ENCODE results near the gene HOXD8.

HOXD8 gene

DNA sequence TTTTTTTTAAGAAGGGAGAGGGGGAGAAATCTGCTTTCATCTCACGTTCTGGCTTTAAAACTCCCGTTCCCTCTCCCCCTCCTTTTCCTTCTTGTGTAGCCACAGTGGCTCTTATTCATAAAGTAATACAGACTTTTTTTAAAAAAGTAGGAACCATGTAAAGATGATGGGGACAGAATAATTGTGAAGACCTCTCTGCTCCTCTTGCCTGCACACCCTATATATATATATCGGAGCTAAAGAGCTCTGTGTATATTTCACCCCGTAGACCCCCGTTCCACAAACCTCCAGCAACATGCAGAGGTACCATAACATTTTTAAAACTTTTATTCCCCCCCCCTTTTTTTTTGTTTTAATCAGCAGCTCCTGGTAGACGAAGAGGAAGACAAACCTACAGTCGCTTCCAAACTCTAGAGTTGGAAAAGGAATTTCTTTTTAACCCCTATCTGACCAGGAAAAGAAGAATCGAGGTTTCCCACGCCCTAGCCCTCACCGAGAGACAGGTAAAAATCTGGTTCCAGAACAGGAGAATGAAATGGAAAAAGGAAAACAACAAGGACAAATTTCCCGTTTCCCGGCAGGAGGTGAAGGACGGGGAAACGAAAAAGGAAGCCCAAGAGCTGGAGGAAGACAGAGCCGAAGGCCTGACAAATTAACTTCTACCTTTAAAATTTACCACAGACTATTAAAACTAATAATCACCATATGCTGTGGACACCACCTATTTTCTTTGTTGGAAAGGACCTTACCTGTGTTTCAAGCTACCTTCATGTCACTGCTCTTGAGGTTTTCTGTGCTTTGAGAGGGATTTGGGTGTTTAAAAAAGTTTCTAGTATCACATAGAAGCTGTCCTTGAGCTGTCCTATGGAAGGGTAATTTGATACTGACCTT, 1.7 kb downstream of the HOXD8 start:
- DNase-seq: no peak

DNA sequence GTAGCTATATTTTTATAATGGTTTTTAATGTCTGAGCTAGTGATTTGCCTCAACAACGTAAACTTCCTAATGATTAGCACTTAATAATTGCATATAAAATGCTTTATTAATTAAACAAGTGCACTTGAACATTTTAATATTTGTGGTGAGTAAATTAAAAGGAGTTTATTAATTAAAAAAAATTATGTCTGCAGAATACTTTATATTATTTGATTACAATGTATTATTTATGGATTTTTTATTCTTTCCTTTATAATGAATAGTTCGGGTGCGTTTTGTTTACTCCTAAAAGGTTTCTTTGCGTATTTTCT, 2.3 kb downstream of the HOXD8 start:
- no peak for DNase-seq

DNA sequence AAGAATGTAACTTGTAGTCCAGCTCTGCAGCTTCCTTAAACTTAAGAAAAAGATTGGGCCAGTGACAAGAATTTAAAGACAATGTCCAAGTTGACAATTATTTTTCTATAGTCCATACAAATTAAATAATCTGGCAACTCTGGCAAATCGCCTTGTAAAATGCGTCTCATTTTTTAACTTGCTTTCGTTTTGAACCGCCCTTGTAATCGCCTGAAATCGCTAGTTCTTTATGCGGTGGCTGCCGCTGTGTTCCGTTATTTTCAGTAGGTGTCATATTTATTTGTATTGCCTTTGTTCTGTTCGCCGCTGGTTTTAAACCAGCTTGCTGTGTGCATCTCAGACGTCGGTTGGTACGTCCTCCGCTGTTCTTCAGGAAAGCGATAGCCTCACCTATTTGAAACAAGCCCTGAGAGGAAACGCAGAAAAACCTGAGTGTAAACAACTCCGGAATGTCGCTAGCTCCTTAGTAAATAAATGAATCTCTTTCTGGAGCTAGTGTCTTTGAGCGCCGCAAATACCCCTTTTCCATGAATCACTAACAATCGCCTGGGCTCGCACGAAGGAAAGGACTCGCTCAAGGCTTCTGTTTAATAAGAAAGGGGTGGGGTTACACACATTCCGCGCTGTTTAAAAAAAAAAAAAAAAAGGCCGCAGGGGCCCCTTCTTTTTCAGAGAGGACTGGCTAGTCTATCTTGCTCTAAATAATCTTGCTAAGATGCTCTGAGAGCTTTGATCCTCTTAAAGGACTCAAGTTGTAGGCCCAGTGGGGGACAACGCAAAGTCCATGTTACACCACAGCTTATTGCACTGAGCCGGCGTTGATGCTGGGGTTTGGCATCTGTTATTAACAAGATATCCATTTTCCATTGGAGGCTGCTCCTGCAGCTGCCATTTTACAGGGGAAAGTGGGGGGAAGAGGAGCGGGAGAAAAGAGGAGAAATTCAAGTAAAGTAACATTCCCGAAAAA, 3.0 kb downstream of the HOXD8 start:
- no peak for DNase-seq

DNA sequence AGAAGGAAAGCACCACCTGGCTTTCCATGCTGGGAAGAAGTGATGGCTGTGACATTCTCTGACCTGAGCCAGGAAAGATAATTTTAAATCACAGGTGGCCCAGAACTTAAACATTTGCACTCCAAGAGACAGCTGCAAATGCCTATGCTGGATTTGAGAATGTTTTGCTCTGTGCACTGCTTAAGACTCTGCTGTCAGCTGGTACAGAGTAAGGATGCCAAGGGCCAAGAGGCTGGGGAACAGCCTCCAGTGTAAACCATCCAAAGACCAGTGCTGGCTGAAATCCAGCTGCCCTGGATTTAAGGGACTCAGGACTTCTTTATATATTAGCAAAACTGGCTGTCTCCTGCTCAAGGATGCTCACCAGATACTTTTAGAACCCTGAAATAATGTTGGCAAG, 3.9 kb downstream of the HOXD8 start:
- no peak for DNase-seq

DNA sequence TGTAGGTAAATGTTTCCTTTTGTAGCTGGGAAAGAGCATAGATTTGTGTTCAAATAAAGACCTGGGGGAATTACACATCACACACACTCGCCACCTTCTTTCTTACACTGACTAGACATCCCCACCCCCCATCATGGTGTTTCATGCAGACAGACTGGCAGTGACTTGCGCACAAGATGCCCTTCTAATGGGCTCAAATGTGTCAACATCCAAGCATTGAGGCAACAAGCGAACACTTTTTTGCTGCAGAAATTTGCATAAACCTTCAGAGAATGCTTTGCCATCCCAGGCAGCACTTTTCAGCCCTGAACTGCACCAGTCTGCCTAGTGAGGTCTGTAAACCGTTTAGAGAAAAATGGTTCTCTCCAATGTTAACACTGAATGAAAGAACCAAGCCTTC, 4.5 kb downstream of the HOXD8 start:
- no peak for DNase-seq

DNA sequence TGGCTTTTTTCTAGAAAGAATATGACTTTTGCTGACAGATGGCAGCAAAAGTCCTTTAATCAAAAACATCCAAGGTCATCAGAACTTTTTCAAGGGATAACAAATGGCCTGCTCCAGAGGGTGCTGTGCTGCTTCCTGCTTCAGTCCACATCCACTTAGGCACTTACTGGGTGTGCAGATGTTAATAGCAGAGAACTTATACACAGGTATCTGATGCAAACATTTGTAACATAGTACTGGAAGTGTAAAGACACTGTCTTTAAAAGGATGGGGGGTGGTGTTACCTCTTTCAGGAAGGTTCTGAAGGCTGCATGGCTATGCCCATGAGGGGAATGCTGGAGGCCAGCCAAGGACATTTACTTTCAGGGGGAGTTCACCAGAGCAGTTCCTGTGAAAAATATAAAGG, 5.5 kb downstream of the HOXD8 start:
- DNase-seq: peak; percentile 10

DNA sequence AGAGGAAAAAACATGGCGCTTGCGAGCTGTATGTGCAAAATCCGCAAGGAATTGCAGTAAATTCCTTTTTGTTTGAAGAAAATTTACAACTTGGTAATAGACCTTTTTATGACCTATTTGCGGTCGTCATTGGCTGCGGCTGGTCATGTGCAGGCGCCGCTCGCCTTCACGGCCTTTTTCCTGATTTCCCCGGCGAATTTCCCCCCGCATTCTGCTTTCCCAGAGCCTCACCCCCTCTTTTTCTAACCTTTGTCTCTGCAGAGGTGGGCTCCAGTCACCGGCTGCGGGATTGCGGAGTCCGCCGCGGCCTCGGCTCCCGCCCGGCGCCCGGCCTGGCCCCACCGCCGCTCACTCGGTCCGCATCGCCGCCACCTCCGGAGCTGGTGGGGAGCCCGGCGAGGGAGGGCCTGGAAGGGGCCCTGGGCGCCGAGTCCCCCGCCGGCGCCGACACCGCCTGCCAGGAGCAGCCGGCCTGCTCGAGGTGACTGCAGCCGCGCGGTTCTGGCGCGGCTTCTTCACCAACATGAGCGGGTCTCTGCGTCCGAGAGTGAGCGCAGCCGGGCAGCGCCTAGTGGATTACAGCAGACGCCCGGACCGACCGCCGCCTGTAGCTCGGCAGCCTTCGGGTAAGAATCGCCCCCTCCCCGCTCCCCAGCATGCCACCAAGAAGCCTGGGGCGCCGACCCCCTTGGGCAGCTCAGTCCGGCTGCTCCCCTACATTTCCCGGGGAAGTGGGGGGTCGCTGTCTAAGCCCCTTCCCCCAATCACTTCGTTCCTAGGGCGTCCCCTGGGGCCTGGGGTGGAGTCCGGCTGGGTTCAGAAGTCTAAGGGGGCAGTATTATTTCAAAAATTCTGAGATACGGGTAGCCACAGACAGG, 7.1 kb downstream of the HOXD8 start:
- peak; percentile 31 for DNase-seq

DNA sequence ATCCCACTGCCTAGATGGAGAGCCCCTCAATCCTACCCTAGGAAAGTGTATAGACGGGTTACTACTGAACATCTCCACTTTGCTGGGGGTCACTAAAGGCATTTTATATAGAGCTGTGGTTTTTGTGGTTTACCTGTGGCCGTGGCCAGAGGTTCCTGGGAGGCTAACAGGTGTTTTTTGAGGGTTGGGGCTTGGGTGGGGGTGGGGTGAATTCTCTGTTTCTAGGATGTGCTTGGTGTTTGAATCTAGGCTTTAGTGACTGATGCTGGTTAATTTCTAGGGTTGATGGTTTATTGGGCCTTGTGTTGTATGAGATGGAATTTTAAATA, 7.7 kb downstream of the HOXD8 start:
- no peak for DNase-seq

DNA sequence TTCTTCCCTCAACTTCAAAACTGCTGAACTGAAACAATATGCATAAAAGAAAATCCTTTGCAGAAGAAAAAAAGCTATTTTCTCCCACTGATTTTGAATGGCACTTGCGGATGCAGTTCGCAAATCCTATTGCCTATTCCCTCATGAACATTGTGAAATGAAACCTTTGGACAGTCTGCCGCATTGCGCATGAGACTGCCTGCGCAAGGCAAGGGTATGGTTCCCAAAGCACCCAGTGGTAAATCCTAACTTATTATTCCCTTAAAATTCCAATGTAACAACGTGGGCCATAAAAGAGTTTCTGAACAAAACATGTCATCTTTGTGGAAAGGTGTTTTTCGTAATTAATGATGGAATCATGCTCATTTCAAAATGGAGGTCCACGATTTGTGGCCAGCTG, 8.4 kb downstream of the HOXD8 start:
- DNase-seq: no peak

DNA sequence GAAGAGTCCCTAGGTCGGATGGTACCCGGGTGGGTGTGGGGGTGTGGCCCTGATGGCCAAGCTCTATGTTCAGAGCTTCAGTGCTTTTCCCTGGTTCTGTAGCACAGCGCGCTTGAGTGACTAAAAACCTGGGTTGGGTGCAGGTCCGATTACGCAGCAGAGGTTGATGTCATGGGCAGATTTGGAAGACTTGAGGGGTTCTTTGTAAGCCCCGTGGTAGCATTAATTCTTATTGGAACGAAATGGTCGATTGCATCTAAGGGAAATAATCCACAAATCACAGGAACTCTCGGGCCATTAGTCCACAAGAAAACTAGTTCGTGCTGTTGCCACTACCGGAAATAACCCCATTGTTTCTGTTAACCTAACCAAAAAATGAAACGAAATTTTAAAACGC, 9.0 kb downstream of the HOXD8 start:
- no peak for DNase-seq

DNA sequence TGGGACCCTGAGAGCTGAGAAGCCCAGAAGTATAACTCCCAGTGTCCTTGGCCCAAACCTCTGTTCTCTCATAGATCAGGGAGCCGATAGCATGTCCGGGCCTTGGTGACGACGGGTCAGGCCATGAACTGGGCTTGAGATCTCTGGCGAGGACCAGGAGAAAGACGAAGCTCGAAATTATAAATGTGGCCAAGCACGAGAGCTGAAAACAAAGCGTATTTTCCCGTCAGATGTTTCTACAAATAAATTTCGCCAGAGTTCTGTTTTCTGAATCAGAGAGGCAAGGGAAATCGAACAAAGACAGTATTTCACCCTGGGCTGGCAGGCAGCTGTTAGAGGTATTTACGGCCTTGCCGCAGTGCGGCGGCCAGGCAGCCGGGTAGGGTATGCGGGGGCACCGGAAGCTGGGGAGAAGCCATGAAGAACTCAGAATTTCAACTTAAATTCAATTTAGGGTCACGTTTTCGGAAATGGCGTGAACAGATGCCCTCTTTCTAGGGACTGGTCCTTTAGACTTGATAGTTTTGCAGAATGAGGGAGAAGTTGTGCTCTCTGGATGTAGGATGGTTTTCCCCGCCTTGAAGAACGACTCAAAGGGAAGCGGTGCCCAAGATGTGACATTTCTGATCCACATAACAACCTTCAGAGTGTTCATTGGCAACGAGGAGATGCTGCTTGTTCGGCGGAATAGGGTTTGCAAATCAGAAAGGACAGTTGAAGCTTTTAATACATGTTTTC, 9.6 kb downstream of the HOXD8 start:
- DNase-seq: no peak

DNA sequence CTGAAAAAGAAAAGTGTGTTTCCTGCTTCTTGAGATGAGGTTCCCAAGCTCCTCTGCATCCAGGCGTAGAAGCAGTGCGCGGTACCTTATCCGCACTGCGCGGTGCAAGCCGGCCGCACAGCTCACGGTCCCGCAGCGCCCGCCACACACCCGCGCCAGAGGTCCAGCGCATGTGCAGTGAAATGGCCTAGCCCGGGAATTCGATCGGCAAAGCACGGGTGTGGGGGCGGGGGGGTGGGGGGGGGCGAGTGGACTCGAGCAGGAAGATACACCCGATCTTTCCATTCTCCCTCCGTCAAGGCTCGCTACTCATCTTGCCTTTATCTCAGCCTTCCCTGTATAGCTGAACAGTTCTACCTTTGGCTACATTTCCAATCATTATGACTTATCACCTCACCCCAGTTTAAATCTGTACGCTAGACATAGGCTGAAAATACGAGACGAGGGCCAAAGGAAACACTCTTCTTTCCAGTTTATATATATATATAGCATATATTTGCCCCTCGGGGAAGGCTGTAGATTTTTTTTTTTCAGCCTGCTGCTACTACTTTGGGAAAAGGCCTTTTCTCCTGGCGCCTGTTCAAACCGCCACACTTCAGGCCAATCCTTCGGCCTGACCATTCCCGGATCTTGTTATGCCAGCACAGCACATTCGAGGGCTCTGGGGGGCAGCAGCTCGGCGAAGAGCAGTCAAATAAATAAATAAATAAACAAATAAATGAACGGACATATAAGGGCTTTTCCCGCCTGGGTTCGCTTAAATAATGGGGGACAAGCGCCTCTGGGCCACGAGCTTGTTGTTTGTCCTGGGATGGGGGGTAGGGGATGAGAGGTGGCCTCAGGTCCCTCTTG, 10.4 kb downstream of the HOXD8 start:
- no peak for DNase-seq

DNA sequence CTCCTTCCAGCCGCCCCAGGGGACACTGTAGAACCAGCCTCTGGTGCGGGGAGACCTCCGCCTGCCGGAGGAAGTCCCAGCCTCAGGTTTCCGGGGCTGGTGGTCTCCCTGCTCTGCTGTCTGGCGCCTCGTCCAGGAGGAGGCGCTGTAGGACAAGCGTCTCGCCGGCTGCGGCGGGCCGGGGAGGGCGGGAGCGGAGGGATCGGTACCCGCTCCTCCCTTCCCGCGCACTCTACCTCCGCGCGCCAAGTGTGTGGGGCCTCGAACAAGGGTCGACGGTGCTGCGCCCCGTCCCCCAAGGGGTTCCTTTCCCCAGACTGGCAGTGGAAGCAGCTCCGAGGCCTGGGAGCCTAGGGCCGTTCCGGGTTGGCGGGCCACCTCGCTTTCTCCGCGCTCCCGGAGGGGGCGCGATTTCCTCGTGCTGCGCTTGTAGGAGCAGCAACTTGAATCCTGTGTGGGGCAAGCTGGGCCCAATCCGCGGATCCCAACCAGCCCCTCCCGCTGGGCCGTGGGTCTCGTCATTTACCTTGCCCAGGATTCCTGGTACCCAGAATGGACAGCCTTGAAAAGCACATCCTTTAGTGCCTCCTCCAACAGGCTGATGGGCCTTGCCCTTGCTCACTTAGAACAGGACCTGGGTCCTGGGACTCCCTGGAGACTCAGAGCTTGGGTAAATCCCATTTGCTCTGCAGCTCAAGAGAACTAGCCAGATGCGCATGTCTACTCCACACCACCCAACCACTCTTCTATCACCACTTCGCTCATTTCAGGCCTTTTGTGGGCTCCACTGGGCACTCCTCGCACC, 11.2 kb downstream of the HOXD8 start:
- peak; percentile 64 for DNase-seq

DNA sequence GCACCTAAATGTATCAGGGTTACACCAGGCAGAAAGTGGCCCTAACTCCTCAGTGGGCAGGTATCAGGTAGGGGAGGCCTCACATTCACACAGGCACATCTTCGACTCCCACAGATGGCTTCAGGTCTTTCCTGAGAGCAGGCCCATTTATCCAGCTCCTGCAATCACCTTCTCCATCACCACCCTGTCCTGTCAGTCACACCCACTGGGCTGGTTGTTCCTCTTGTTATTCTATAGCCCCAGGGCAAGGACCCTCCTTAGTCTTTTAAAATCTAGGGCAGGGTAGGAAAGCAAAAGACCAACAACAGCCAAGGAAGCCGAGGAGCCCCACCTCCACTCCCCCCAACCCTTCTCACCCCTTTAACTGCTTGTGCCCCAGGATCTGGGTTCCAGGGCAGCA, 12.8 kb downstream of the HOXD8 start:
- no peak for DNase-seq

DNA sequence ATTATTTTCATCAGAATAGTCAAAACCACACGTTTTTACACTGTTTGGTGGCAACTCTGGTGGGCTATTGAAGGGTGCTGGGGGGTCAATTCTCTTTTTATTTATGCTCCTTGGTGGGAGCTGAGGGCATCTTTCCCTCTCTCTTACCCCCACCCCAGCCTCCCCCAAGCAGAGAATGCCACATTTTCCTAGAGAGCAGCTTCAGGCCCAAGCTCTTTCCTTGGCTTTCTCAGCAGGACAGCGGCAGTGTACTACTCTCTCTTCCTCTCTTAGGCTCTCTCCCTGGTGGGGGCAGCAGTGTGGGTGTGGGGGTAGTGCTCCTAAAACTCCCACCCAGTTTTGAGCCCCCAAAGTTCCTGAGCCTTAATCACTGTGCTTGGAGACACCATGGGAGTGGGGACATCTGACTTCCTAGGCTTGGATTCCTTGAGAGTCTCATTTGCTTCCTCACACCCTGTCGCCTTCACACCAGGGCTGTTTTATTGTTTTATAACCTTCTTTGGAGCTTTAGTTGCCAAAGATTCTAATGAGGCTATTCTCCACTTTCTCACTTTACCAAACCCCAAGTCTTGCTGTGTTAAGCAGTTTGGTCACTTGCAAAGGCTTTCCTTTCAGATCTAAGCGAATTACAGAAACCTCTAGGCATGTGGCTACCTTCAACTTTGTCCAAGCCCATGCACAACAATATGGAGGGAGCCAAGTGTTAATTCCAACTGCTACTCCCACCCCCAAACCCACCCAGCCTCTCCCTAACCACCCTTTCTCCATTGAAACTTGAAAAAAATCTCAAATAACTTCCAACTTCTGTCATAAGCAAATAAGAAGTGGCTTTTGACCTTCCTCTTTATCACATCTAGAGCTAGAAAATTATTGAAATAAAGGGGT, 15.8 kb downstream of the HOXD8 start:
- no peak for DNase-seq

DNA sequence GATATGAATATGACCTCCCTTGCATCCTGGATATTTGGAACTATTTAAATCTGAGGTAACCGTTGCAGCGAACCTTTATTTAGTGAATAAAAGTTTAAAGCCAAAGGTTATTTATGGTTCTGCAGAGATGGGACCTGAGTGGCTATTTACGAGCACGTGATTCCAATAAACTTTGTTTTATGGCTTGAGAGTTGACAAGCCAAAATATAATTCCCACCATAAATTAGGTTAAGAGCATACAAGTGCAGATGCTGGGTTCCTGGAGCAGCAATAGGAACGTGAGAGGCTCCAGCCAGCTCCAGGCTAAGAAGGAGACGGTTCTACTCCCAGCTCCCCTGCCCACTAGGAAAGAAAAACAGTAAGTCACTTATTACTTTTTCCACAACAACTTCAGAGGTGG, 16.6 kb downstream of the HOXD8 start:
- DNase-seq: no peak

DNA sequence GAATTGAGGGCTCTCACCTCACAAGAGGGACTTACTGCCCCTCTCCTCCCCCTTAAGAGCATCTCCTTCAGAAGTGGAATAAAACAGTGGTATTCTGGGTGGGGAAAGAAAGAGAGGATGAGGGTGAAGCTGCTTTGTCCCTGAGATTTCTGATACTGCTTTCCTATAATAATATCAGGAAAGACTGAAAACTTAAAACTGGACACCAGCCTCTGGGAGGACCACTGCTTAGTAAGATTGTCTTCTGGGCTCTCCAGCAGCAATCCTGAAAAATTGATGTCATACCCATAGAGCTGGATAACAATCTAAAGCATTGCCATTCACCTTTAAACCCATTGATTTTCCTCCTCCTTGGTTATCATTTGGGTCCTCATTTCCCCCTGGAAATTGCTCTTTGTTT, 17.1 kb downstream of the HOXD8 start:
- no peak for DNase-seq

DNA sequence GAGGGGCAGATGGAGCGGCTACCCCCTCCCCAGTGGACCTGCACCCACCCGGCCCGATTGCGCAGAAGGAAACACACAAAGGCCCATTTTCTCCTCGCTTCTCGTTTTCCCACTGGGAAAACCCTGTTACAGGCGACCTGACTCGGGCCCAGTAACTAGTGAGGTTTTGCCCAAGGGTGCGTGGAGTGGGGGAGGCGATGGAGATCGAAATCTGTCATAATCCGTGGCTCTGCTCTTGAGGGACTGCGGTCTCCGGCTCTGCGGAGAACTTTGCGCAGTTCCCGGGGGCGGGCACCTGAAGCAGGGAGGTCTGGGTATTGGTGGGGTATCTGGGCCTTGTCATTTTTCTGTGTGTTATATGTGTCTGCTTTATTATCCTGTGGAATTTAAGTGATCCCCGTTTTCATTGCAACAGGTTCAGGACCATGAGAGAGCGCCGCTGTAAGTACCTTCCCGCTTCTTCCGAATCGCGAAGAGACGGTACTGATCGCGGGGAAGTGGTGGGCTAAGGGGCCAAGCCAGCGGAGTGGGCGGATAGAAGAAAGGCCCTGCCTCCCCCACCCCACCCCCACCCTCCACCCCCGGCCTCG, 17.8 kb downstream of the HOXD8 start:
- no peak for DNase-seq

DNA sequence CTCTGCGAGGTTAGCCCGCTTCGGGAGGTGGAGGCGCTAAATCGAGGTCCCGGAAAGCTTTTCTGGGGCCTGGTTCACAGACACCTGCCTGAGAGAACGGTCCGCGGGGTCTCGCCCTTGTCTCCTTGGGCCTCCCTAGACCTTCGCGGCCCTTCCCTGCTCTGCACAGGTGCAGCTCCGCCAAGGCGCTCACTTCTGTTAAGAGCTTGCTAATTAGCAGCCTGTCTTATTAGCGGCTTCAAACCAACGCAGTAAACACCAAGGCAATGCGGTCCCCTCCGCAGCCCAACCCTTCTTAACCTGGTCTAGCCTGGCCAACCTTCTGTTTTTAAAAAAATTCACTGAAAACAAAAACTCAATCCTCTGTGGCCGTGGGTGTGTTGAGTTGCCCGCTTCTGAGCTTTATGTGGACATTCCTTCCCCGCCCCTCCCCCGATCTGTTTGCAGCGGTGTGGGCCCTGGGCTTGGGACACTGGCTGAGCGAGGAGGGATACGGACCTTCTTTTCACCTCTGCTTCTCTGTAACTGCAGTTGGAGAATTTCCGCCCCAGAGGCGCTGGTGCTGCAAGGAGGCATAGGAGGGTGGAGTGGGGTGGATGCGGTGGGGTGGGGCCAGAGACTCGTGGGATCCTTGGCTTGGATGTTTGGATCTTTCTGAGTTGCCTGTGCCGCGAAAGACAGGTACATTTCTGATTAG, 18.4 kb downstream of the HOXD8 start:
- DNase-seq: no peak

Measured in NCI-H1694 (cell line).